ENCODE results near the gene LYRM7. TPM values are rescaled to one million over a fixed set of nuclear protein-coding genes. Genes with fewer than 3 reads are reported as not detected.

LYRM7 gene
- total RNA-seq, 1 experiment from 2014 or later: 5.0 TPM

DNA sequence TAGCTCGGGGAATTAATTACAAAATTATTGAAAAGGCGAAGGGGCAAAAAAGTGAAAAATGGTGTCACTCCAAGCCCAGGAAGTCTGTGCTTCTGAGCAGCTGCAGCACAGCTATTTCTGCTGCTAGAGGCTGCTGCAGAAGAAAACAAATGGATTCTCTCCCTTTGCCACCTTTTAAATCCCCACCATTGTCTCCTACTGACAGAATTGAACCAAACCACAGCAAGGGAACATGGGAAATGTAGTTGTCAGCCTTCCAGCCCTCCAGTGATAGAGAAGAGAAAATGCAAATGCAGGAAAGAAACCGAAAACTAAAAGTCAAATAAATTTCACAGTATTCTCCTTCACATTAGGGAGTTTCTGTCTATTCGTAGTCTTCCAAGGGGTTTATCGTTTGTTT is 59.7 kb downstream of the LYRM7 start:
- Histone ChIP-seq H3K4me2 (ENCODE audit: low read length) (0 out of 2 replicates have a peak overlapping the region, but pooled peaks have one; percentile 21), H3K9ac (ENCODE audit: low read length) (no peak overlapping the region), H3K27me3 (ENCODE audit: low read length) (no peaks in the 10 kb centered on the region), H3K9me2 (replicated peaks; ENCODE audit: low read length) (no peaks in the 10 kb centered on the region), H2AFZ (ENCODE audit: low read length) (peak overlapping the region; percentile 40), H3K79me2 (ENCODE audit: low read length) (no peaks in the 10 kb centered on the region), H3K9me3 (ENCODE audit: low read length) (no peaks in the 10 kb centered on the region), H3F3A (ENCODE audit: low read length, unreplicated experiment) (no peaks in the 10 kb centered on the region), H3K27ac (ENCODE audit: low read length) (no peak overlapping the region), H4K20me1 (ENCODE audit: low read length) (no peaks in the 10 kb centered on the region), H3K4me3 (ENCODE audit: low read length) (no peak overlapping the region), H3K4me1 (ENCODE audit: insufficient read depth, low read length) (no peaks in the 10 kb centered on the region), H3K36me3 (ENCODE audit: low read depth, low read length) (no peaks in the 10 kb centered on the region)
- ChIA-PET CTCF (no interaction called here), POLR2A (ENCODE audit: unreplicated experiment) (no interaction called here)
- DNase-seq (no peak), ATAC-seq (no peak)
- TF ChIP-seq EZH2 (IDR thresholded peaks at IDR 0.05; ENCODE audit: low read length, unreplicated experiment) (no peak), EZH2phosphoT487 (IDR thresholded peaks at IDR 0.05; ENCODE audit: borderline replicate concordance, low read length) (no peak)
- TF ChIP-seq, protein P1, sequence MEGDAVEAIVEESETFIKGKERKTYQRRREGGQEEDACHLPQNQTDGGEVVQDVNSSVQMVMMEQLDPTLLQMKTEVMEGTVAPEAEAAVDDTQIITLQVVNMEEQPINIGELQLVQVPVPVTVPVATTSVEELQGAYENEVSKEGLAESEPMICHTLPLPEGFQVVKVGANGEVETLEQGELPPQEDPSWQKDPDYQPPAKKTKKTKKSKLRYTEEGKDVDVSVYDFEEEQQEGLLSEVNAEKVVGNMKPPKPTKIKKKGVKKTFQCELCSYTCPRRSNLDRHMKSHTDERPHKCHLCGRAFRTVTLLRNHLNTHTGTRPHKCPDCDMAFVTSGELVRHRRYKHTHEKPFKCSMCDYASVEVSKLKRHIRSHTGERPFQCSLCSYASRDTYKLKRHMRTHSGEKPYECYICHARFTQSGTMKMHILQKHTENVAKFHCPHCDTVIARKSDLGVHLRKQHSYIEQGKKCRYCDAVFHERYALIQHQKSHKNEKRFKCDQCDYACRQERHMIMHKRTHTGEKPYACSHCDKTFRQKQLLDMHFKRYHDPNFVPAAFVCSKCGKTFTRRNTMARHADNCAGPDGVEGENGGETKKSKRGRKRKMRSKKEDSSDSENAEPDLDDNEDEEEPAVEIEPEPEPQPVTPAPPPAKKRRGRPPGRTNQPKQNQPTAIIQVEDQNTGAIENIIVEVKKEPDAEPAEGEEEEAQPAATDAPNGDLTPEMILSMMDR (conservative IDR thresholded peaks at IDR 0.05; ENCODE audit: low read depth, low read length): no peak
- BruUV-seq (replicated peaks): no TSS peak
- intact Hi-C loops (cut with micrococcal nuclease): no loop called here

DNA sequence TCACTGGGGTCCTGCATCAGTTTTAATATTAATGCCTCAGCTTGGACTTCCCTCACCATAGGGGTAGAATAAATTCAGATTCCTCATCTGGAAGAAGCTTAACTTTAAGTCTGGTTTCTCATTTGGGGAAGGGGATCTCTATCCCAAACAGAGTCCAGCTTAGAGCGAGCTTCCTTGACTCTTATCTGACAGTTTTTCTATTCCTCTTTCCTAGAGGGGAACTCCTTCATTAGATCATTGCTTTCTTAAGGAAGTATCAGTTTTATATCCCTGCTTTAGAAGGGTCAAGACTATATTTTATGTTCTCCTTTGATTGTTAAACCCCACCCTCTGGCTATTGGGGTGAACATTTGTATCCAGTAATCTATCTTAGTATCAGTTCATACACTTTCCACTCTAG is 68.9 kb downstream of the LYRM7 start:
- H3K9me3 ChIP-seq (ENCODE audit: low read length): no peaks in the 10 kb centered on the region
- H3K36me3 ChIP-seq (ENCODE audit: low read depth, low read length): no peaks in the 10 kb centered on the region
- no peak overlapping the region for H3K4me3 ChIP-seq (ENCODE audit: low read length)
- ChIA-PET CTCF (no interaction called here), POLR2A (ENCODE audit: unreplicated experiment) (no interaction called here)
- H3K9me2 ChIP-seq (replicated peaks; ENCODE audit: low read length): no peaks in the 10 kb centered on the region
- H3K4me1 ChIP-seq (ENCODE audit: insufficient read depth, low read length): peaks cover 14% of the 10 kb centered on the region
- no peaks in the 10 kb centered on the region for H3K27me3 ChIP-seq (ENCODE audit: low read length)
- BruUV-seq (replicated peaks): no TSS peak
- H3K27ac ChIP-seq (ENCODE audit: low read length): no peak overlapping the region
- H2AFZ ChIP-seq (ENCODE audit: low read length): no peak overlapping the region
- TF ChIP-seq EZH2 (IDR thresholded peaks at IDR 0.05; ENCODE audit: low read length, unreplicated experiment) (no peak), EZH2phosphoT487 (IDR thresholded peaks at IDR 0.05; ENCODE audit: borderline replicate concordance, low read length) (no peak)
- TF ChIP-seq, protein P1 (conservative IDR thresholded peaks at IDR 0.05; ENCODE audit: low read depth, low read length): no peak
- no peak for ATAC-seq
- H3F3A ChIP-seq (ENCODE audit: low read length, unreplicated experiment): no peaks in the 10 kb centered on the region
- no peak overlapping the region for H3K9ac ChIP-seq (ENCODE audit: low read length)
- intact Hi-C loops (cut with micrococcal nuclease): no loop called here
- no peak for DNase-seq
- H3K79me2 ChIP-seq (ENCODE audit: low read length): no peaks in the 10 kb centered on the region
- no peak overlapping the region for H3K4me2 ChIP-seq (ENCODE audit: low read length)
- no peaks in the 10 kb centered on the region for H4K20me1 ChIP-seq (ENCODE audit: low read length)

- CTCF ChIA-PET: no interaction called here
- peak overlapping the region; percentile 37 for H3K4me2 ChIP-seq (ENCODE audit: low read length)
- POLR2A ChIA-PET (ENCODE audit: unreplicated experiment): no interaction called here
- no peak overlapping the region for H3K9ac ChIP-seq (ENCODE audit: low read length)
- no peak overlapping the region for H2AFZ ChIP-seq (ENCODE audit: low read length)
- H3K36me3 ChIP-seq (ENCODE audit: low read depth, low read length): no peaks in the 10 kb centered on the region
- no peaks in the 10 kb centered on the region for H3K27me3 ChIP-seq (ENCODE audit: low read length)
- H3K79me2 ChIP-seq (ENCODE audit: low read length): no peaks in the 10 kb centered on the region
- H3K4me3 ChIP-seq (ENCODE audit: low read length): no peak overlapping the region
- peaks cover 14% of the 10 kb centered on the region for H3K4me1 ChIP-seq (ENCODE audit: insufficient read depth, low read length)
- DNase-seq (peak; percentile 74), ATAC-seq (peak; percentile 96)
- no TSS peak for BruUV-seq (replicated peaks)
- H3K27ac ChIP-seq (ENCODE audit: low read length): peak overlapping the region; percentile 63
- intact Hi-C loops (cut with micrococcal nuclease): no loop called here
- no peaks in the 10 kb centered on the region for H3K9me2 ChIP-seq (replicated peaks; ENCODE audit: low read length)
- no peaks in the 10 kb centered on the region for H4K20me1 ChIP-seq (ENCODE audit: low read length)
- TF ChIP-seq, protein P1 (conservative IDR thresholded peaks at IDR 0.05; ENCODE audit: low read depth, low read length): no peak
- no peak for TF ChIP-seq EZH2phosphoT487 (IDR thresholded peaks at IDR 0.05; ENCODE audit: borderline replicate concordance, low read length)
- no peak for TF ChIP-seq EZH2 (IDR thresholded peaks at IDR 0.05; ENCODE audit: low read length, unreplicated experiment)
- no peaks in the 10 kb centered on the region for H3K9me3 ChIP-seq (ENCODE audit: low read length)
- no peaks in the 10 kb centered on the region for H3F3A ChIP-seq (ENCODE audit: low read length, unreplicated experiment)
Observed at GRCh38 chr5:131242728-131243255, 72.0 kb downstream of the LYRM7 start.

Data from PC-3 (cell line).